GDM1 (cell line): ENCODE data around the gene HPSE2.

ENCODE experiments used
- DNase-seq: peaks from one replicate; lab custom pipeline; 2025; lab: John Stamatoyannopoulos, UW

The HPSE2 gene

GRCh38 chr10:98461500-98461842, 774.2 kb downstream of the HPSE2 start:
- no peak for DNase-seq

GRCh38 chr10:98460837-98461499, 774.7 kb downstream of the HPSE2 start:
- DNase-seq = no peak

- no peak for DNase-seq
Observed at GRCh38 chr10:98458809-98459784, 776.6 kb downstream of the HPSE2 start.

- DNase-seq = no peak
Observed at GRCh38 chr10:98457721-98458120, 777.9 kb downstream of the HPSE2 start.

- no peak for DNase-seq
Observed at GRCh38 chr10:98456686-98457482, 778.8 kb downstream of the HPSE2 start.

- DNase-seq = no peak
Observed at GRCh38 chr10:98456043-98456570, 779.5 kb downstream of the HPSE2 start.

- DNase-seq = no peak
Observed at GRCh38 chr10:98453729-98454128, 781.9 kb downstream of the HPSE2 start.

GRCh38 chr10:98450618-98451017, 785.0 kb downstream of the HPSE2 start:
- no peak for DNase-seq

GRCh38 chr10:98449287-98449686, 786.4 kb downstream of the HPSE2 start:
- no peak for DNase-seq

GRCh38 chr10:98446661-98447221, 788.9 kb downstream of the HPSE2 start, which contains the start of gene HPS1:
Gene HPS1 (minus strand): TSS chr10:98446935. CDS start chr10:98443240, 3,695 bp downstream.
- DNase-seq = peak; percentile 69

- no peak for DNase-seq
Observed at GRCh38 chr10:98446151-98446660, 789.4 kb downstream of the HPSE2 start.

GRCh38 chr10:98445200-98445812, 790.3 kb downstream of the HPSE2 start:
- no peak for DNase-seq

- no peak for DNase-seq
Observed at GRCh38 chr10:98444314-98445006, 791.2 kb downstream of the HPSE2 start.

GRCh38 chr10:98438715-98439114, 796.9 kb downstream of the HPSE2 start:
- no peak for DNase-seq

GRCh38 chr10:98436704-98437103, 798.9 kb downstream of the HPSE2 start:
- DNase-seq = no peak

- DNase-seq = no peak
Observed at GRCh38 chr10:98435178-98435577, 800.5 kb downstream of the HPSE2 start.

GRCh38 chr10:98433881-98434732, 801.5 kb downstream of the HPSE2 start:
- DNase-seq = no peak

- DNase-seq = no peak
Observed at GRCh38 chr10:98433371-98433770, 802.3 kb downstream of the HPSE2 start.

GRCh38 chr10:98432330-98432729, 803.3 kb downstream of the HPSE2 start:
- no peak for DNase-seq
